ENCODE measurements around the gene CALHM1.
"Not testable (repeated sequence)": the region's sequence is repeated elsewhere in the genome, so short reads cannot be mapped to it uniquely, and the experiment has no call there.

Gene CALHM1

GRCh38 chr10:103458720-103459119 is at the start of gene CALHM1:
TSS of gene CALHM1 (minus strand) at chr10:103458900. CDS start at chr10:103458751, 149 bp downstream.
- peak; percentile 51 for DNase-seq

GRCh38 chr10:103507235-103508191 is 48.8 kb upstream of the CALHM1 start:
- DNase-seq: peak; percentile 67

GRCh38 chr10:103506061-103506460 is 47.4 kb upstream of the CALHM1 start:
- DNase-seq: no peak

- DNase-seq: no peak
Observed at GRCh38 chr10:103504181-103504783, 45.6 kb upstream of the CALHM1 start.

- not testable (repeated sequence) for DNase-seq
Observed at GRCh38 chr10:103503777-103504176, 45.1 kb upstream of the CALHM1 start.

GRCh38 chr10:103502849-103503660 is 44.4 kb upstream of the CALHM1 start:
- DNase-seq: no peak

GRCh38 chr10:103501186-103501585 is 42.5 kb upstream of the CALHM1 start:
- DNase-seq: no peak

GRCh38 chr10:103500481-103500880 is 41.8 kb upstream of the CALHM1 start:
- DNase-seq: no peak

GRCh38 chr10:103499881-103500280 is 41.2 kb upstream of the CALHM1 start:
- no peak for DNase-seq

GRCh38 chr10:103498936-103499638 is 40.4 kb upstream of the CALHM1 start:
- no peak for DNase-seq

GRCh38 chr10:103497161-103497915 is 38.6 kb upstream of the CALHM1 start:
- DNase-seq: no peak

- no peak for DNase-seq
Observed at GRCh38 chr10:103495321-103495720, 36.6 kb upstream of the CALHM1 start.

GRCh38 chr10:103493916-103494877 is 35.5 kb upstream of the CALHM1 start:
- no peak for DNase-seq

- peak; percentile 23 for DNase-seq
Observed at GRCh38 chr10:103493362-103493915, 34.7 kb upstream of the CALHM1 start, which contains the start of gene NEURL1. TSS of gene NEURL1 (plus strand) at chr10:103493705. CDS start at chr10:103494388, 683 bp downstream.

GRCh38 chr10:103492655-103493261 is 34.1 kb upstream of the CALHM1 start:
- no peak for DNase-seq

- no peak for DNase-seq
Observed at GRCh38 chr10:103491729-103492364, 33.1 kb upstream of the CALHM1 start.

GRCh38 chr10:103490986-103491314 is 32.2 kb upstream of the CALHM1 start:
- DNase-seq: no peak

GRCh38 chr10:103487410-103487708 is 28.7 kb upstream of the CALHM1 start:
- DNase-seq: no peak

GRCh38 chr10:103486635-103487409 is 28.1 kb upstream of the CALHM1 start:
- DNase-seq: not testable (repeated sequence)
